HepG2 (cell line): ENCODE data around the gene YIF1B. TPM values are rescaled to one million over a fixed set of nuclear protein-coding genes. Genes with fewer than 3 reads are reported as not detected.

ENCODE experiments used
- ATAC-seq: fragments of 200-7000 bp; cut with Tn5 transposase; 3 replicates; pipeline ENCODE4 v1.9.1; 2020; ENCODE audit warnings: mild to moderate bottlenecking, moderate library complexity
- BruUV-seq: library from RNA; stranded (reverse); fragments of 400-500 nt; replicated peaks from 2 replicates; lab custom pipeline; 2021; lab: Mats Ljungman, UMichigan
- CTCF ChIA-PET: fragments of 300-600 bp; formaldehyde crosslinking; extraction: SDS; loops from one replicate; lab custom pipeline; 2021; ENCODE audit warnings: low total read pairs, inconsistent platforms, low intra/inter-chr PET ratio; lab: Yijun Ruan, JAX
- POLR2A ChIA-PET: fragments of 350-600 bp; sonication (Branson Sonifier 250); formaldehyde crosslinking; loops from one replicate; lab custom pipeline; 2020; ENCODE audit warnings: antibody characterized with exemption, inconsistent platforms; lab: Yijun Ruan, JAX
- DNase-seq: peaks from one replicate; pipeline ENCODE4 v3.0.0-alpha.2; 2015; ENCODE audit warnings: low spot score
- FAIRE-seq: peaks from 3 replicates; lab custom pipeline; 2011; peaks lifted over from hg19 to GRCh38; lab: Jason Lieb, UNC
- H2AFZ ChIP-seq: one replicate; pipeline ENCODE4 v1.6.1; 2011; ENCODE audit warnings: low read length, inconsistent platforms
- H3K27ac ChIP-seq: fragments of 300-600 bp; 3 replicates; pipeline ENCODE4 v1.8.0; 2011; ENCODE audit warnings: mixed run types, mild to moderate bottlenecking, mixed read lengths, low read length, inconsistent platforms; ENCODE audit not compliant: insufficient read depth; ENCODE audit errors: extremely low read length
- H3K27me3 ChIP-seq, 2 experiments: fragments of 200-600 bp in 1 of 2; 2 replicates in 1 of 2; 3 replicates in 1 of 2; pipeline versions ENCODE4 v1.6.0 to v1.8.0; 2011; ENCODE audit warnings: low read length in 2 of 2, mild to moderate bottlenecking in 2 of 2, moderate library complexity in 2 of 2, inconsistent platforms in 1 of 2; ENCODE audit not compliant: insufficient read depth in 2 of 2, control insufficient read depth in 1 of 2
- H3K36me3 ChIP-seq, 2 experiments: fragments of 200-600 bp in 1 of 2; replicated peaks in 1 of 2; 2 replicates in 1 of 2; 3 replicates in 1 of 2; pipeline versions ENCODE4 v1.5.1 to v1.8.0; 2011; ENCODE audit warnings: low read length in 2 of 2, inconsistent platforms in 1 of 2; ENCODE audit not compliant: insufficient read depth in 2 of 2, control insufficient read depth in 1 of 2
- H3K4me1 ChIP-seq: 2 replicates; pipeline ENCODE4 v1.5.1; 2012; ENCODE audit warnings: low read length, inconsistent platforms; ENCODE audit not compliant: insufficient read depth
- H3K4me2 ChIP-seq: 2 replicates; pipeline ENCODE4 v1.6.0; 2011; ENCODE audit warnings: low read depth, low read length, inconsistent platforms
- H3K4me3 ChIP-seq, 3 experiments: fragments of 200-600 bp in 1 of 3; sonication (generic), shearing (Covaris generic) in 1 of 3; replicated peaks in 1 of 3; 2 replicates each; pipeline ENCODE4 v1.5.1; 2011 to 2016; ENCODE audit warnings: low read length in 3 of 3, inconsistent platforms in 2 of 3, low read depth in 2 of 3, mild to moderate bottlenecking in 2 of 3, control low read depth in 1 of 3, mixed read lengths in 1 of 3; ENCODE audit not compliant: insufficient read depth in 1 of 3
- H3K79me2 ChIP-seq: one replicate; pipeline ENCODE4 v1.6.1; 2011; ENCODE audit warnings: low read length, inconsistent platforms; ENCODE audit not compliant: insufficient read depth
- H3K9ac ChIP-seq: 2 replicates; pipeline ENCODE4 v1.6.0; 2011; ENCODE audit warnings: mild to moderate bottlenecking, low read depth, low read length, inconsistent platforms; ENCODE audit not compliant: insufficient read depth
- H3K9me3 ChIP-seq: 2 replicates; pipeline ENCODE4 v1.5.1; 2012; ENCODE audit warnings: mild to moderate bottlenecking, low read length
- H4K20me1 ChIP-seq: 2 replicates; pipeline ENCODE4 v1.6.0; 2011; ENCODE audit warnings: inconsistent platforms, mild to moderate bottlenecking, low read length, moderate library complexity; ENCODE audit not compliant: insufficient read depth
- ARHGAP35 ChIP-seq: sonication (generic); formaldehyde crosslinking; IDR thresholded peaks from 2 replicates; pipeline ENCODE4 v1.9.0; 2022; ENCODE audit warnings: mild to moderate bottlenecking, inconsistent platforms, moderate library complexity, missing genetic modification reagents, borderline replicate concordance
- GLI4 ChIP-seq: sonication (generic); formaldehyde crosslinking; IDR thresholded peaks from 2 replicates; pipeline ENCODE4 v1.5.1; 2020; ENCODE audit warnings: missing genetic modification reagents, mild to moderate bottlenecking, moderate library complexity, borderline replicate concordance
- ZFP36 ChIP-seq: fragments of 150-350 bp; IDR thresholded peaks from 2 replicates; pipeline ENCODE4 v1.6.1; 2018; ENCODE audit warnings: borderline replicate concordance, low read length, low read depth; ENCODE audit not compliant: partially characterized antibody
- ZFYVE20 ChIP-seq: sonication (generic); formaldehyde crosslinking; IDR thresholded peaks from 2 replicates; pipeline ENCODE4 v1.8.0; 2023; ENCODE audit warnings: low read depth, mild to moderate bottlenecking, moderate library complexity, missing genetic modification reagents, borderline replicate concordance
- ZNF232 ChIP-seq: sonication (generic); formaldehyde crosslinking; IDR thresholded peaks from 2 replicates; pipeline ENCODE4 v1.4.0; 2020; ENCODE audit warnings: missing genetic modification reagents, borderline replicate concordance
- ZNF296 ChIP-seq: sonication (generic); formaldehyde crosslinking; conservative IDR thresholded peaks from 2 replicates; pipeline ENCODE4 v1.5.0; 2020; ENCODE audit warnings: mild to moderate bottlenecking, missing genetic modification reagents
- ZNF33A ChIP-seq: sonication (generic); formaldehyde crosslinking; IDR thresholded peaks from 2 replicates; pipeline ENCODE4 v1.5.1; 2020; ENCODE audit warnings: missing genetic modification reagents, mild to moderate bottlenecking, moderate library complexity, borderline replicate concordance
- ZNF703 ChIP-seq: sonication (generic); formaldehyde crosslinking; IDR thresholded peaks from 2 replicates; pipeline ENCODE4 v1.5.1; 2020; ENCODE audit warnings: missing genetic modification reagents, mild to moderate bottlenecking, moderate library complexity, borderline replicate concordance
- ZNF772 ChIP-seq: sonication (generic); formaldehyde crosslinking; IDR thresholded peaks from 2 replicates; pipeline ENCODE4 v1.5.0; 2020; ENCODE audit warnings: mild to moderate bottlenecking, missing genetic modification reagents
- WGBS: methylation state at CpG from one replicate; pipeline ENCODE4 v1.1.6; 2017; ENCODE audit warnings: low lambda C conversion rate; 5-methylcytosine and 5-hydroxymethylcytosine counted together
- in situ Hi-C: cut with HindIII; loops from 2 replicates; pipeline ENCODE4 v1.10.0; 2017; ENCODE audit warnings: low pct_unique_long_range_greater_than_20kb; ENCODE audit not compliant: extremely low pct_ligation_motif_present
- intact Hi-C: fragments of 100-400 bp; cut with micrococcal nuclease; formaldehyde crosslinking; loops from one replicate; pipeline ENCODE4 v1.10.0; 2022; ENCODE audit not compliant: unreplicated experiment
- polyA plus RNA-seq, 8 experiments: library from polyadenylated mRNA; depleted of rRNA in 3 of 8; stranded (reverse) in 7 of 8; unstranded in 1 of 8; fragments of >200 nt; fragmentation: Illumina TruSeq in 4 of 8; extraction: Trizol in 4 of 8; gene quantifications; 2 replicates each; pipeline versions ENCODE4 v1.2.1 to v1.2.3, GENCODE V29; 2011 to 2016; ENCODE audit warnings: low read depth in 4 of 8, missing spikeins in 1 of 8, mixed read lengths in 1 of 8; ENCODE audit not compliant: insufficient read depth in 1 of 8
- total RNA-seq, 5 experiments: library from RNA; depleted of rRNA; stranded (reverse); fragments of >200 nt; fragmentation: Illumina TruSeq; extraction: Trizol; gene quantifications; 2 replicates each; pipeline ENCODE4 v1.2.3, GENCODE V29; 2016; ENCODE audit warnings: low read depth in 1 of 5
- TF ChIP-seq, protein P1 (sequence below): sonication (generic); formaldehyde crosslinking; conservative IDR thresholded peaks from 2 replicates; pipeline ENCODE4 v1.4.0; 2020; ENCODE audit warnings: missing genetic modification reagents
- TF ChIP-seq, protein P2 (sequence below): sonication (generic); formaldehyde crosslinking; IDR thresholded peaks from 2 replicates; pipeline ENCODE4 v1.9.0; 2021; ENCODE audit warnings: mild to moderate bottlenecking, missing genetic modification reagents
- TF ChIP-seq, protein P3 (sequence below): sonication (generic); formaldehyde crosslinking; IDR thresholded peaks from 2 replicates; pipeline ENCODE4 v1.4.0; 2020; ENCODE audit warnings: missing genetic modification reagents, borderline replicate concordance

The YIF1B gene
- total and polyA plus RNA-seq, 2 of the 13 experiments (the other 11 are each of a cell fraction or from before 2014, with no cell fraction given), result 41.4 to 85.2 TPM

DNA sequence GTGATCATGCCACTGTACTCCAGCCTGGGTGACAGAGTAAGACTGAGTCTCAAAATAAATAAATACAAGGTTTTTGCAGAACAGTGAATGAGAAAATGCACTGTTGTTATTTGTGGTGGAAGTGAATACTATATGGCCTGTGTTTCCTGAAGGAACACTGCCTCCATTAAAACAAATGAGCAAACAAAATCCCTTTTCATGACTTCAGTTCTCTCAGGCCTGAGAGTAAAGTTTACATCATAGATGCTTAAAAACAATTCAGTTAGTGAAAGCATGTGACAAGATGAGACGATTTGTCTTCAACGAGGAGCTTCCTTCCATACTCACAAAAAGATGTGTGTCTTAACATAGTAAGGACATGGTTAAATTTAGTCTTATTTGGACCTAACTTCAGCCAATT, 37.0 kb downstream of the YIF1B start:
- no peak for ATAC-seq
- Histone ChIP-seq H3K9ac (no peak overlapping the region), H3K27me3 (peaks cover 0 to 1% of the 10 kb centered on the region in 2 experiments; a peak in 2 of 5 replicates), H3K36me3 (no peaks in the 10 kb centered on the region), H3K79me2 (no peaks in the 10 kb centered on the region), H3K4me2 (no peak overlapping the region), H3K4me3 (no peak overlapping the region), H2AFZ (no peak overlapping the region), H3K27ac (no peak overlapping the region), H3K4me1 (peaks cover 18% of the 10 kb centered on the region), H3K9me3 (no peaks in the 10 kb centered on the region), H4K20me1 (no peaks in the 10 kb centered on the region)
- in situ Hi-C loops (no loop called here), intact Hi-C loops (no loop called here)
- BruUV-seq, result no TSS peak
- CTCF ChIA-PET, result no interaction called here
- POLR2A ChIA-PET, result no interaction called here
- 22% methylated on average over 2 of the region's 2 CpGs for WGBS
- no peak for DNase-seq
- no peak for FAIRE-seq
- TF ChIP-seq, protein P1, sequence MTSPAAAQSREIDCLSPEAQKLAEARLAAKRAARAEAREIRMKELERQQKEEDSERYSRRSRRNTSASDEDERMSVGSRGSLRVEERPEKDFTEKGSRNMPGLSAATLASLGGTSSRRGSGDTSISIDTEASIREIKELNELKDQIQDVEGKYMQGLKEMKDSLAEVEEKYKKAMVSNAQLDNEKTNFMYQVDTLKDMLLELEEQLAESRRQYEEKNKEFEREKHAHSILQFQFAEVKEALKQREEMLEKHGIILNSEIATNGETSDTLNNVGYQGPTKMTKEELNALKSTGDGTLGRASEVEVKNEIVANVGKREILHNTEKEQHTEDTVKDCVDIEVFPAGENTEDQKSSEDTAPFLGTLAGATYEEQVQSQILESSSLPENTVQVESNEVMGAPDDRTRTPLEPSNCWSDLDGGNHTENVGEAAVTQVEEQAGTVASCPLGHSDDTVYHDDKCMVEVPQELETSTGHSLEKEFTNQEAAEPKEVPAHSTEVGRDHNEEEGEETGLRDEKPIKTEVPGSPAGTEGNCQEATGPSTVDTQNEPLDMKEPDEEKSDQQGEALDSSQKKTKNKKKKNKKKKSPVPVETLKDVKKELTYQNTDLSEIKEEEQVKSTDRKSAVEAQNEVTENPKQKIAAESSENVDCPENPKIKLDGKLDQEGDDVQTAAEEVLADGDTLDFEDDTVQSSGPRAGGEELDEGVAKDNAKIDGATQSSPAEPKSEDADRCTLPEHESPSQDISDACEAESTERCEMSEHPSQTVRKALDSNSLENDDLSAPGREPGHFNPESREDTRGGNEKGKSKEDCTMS (CRISPR knock-in tag), result no peak
- TF ChIP-seq GLI4 (CRISPR knock-in tag), result no peak
- TF ChIP-seq ZNF296 (CRISPR knock-in tag), result no peak
- no peak for TF ChIP-seq ZNF33A (CRISPR knock-in tag)
- no peak for TF ChIP-seq ARHGAP35 (CRISPR knock-in tag)
- TF ChIP-seq ZFP36, result no peak
- TF ChIP-seq, protein P2, sequence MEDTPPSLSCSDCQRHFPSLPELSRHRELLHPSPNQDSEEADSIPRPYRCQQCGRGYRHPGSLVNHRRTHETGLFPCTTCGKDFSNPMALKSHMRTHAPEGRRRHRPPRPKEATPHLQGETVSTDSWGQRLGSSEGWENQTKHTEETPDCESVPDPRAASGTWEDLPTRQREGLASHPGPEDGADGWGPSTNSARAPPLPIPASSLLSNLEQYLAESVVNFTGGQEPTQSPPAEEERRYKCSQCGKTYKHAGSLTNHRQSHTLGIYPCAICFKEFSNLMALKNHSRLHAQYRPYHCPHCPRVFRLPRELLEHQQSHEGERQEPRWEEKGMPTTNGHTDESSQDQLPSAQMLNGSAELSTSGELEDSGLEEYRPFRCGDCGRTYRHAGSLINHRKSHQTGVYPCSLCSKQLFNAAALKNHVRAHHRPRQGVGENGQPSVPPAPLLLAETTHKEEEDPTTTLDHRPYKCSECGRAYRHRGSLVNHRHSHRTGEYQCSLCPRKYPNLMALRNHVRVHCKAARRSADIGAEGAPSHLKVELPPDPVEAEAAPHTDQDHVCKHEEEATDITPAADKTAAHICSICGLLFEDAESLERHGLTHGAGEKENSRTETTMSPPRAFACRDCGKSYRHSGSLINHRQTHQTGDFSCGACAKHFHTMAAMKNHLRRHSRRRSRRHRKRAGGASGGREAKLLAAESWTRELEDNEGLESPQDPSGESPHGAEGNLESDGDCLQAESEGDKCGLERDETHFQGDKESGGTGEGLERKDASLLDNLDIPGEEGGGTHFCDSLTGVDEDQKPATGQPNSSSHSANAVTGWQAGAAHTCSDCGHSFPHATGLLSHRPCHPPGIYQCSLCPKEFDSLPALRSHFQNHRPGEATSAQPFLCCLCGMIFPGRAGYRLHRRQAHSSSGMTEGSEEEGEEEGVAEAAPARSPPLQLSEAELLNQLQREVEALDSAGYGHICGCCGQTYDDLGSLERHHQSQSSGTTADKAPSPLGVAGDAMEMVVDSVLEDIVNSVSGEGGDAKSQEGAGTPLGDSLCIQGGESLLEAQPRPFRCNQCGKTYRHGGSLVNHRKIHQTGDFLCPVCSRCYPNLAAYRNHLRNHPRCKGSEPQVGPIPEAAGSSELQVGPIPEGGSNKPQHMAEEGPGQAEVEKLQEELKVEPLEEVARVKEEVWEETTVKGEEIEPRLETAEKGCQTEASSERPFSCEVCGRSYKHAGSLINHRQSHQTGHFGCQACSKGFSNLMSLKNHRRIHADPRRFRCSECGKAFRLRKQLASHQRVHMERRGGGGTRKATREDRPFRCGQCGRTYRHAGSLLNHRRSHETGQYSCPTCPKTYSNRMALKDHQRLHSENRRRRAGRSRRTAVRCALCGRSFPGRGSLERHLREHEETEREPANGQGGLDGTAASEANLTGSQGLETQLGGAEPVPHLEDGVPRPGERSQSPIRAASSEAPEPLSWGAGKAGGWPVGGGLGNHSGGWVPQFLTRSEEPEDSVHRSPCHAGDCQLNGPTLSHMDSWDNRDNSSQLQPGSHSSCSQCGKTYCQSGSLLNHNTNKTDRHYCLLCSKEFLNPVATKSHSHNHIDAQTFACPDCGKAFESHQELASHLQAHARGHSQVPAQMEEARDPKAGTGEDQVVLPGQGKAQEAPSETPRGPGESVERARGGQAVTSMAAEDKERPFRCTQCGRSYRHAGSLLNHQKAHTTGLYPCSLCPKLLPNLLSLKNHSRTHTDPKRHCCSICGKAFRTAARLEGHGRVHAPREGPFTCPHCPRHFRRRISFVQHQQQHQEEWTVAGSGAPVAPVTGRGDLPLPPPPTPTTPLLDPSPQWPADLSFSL, result no peak
- no peak for TF ChIP-seq ZNF703 (CRISPR knock-in tag)
- no peak for TF ChIP-seq ZNF232 (CRISPR knock-in tag)
- TF ChIP-seq ZFYVE20 (CRISPR knock-in tag), result no peak
- no peak for TF ChIP-seq ZNF772 (CRISPR knock-in tag)
- TF ChIP-seq, protein P3, sequence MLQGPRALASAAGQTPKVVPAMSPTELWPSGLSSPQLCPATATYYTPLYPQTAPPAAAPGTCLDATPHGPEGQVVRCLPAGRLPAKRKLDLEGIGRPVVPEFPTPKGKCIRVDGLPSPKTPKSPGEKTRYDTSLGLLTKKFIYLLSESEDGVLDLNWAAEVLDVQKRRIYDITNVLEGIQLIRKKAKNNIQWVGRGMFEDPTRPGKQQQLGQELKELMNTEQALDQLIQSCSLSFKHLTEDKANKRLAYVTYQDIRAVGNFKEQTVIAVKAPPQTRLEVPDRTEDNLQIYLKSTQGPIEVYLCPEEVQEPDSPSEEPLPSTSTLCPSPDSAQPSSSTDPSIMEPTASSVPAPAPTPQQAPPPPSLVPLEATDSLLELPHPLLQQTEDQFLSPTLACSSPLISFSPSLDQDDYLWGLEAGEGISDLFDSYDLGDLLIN, result no peak
